ENCODE measurements around the gene GALNT15.
A peak's percentile ranks its signal among the peaks of the same experiment; 100 is the strongest.

Gene GALNT15

GRCh38 chr3:16245609-16246008 is 71.1 kb downstream of the GALNT15 start:
- no peak for TF ChIP-seq CTCF (IDR thresholded peaks at IDR 0.05)

DNA sequence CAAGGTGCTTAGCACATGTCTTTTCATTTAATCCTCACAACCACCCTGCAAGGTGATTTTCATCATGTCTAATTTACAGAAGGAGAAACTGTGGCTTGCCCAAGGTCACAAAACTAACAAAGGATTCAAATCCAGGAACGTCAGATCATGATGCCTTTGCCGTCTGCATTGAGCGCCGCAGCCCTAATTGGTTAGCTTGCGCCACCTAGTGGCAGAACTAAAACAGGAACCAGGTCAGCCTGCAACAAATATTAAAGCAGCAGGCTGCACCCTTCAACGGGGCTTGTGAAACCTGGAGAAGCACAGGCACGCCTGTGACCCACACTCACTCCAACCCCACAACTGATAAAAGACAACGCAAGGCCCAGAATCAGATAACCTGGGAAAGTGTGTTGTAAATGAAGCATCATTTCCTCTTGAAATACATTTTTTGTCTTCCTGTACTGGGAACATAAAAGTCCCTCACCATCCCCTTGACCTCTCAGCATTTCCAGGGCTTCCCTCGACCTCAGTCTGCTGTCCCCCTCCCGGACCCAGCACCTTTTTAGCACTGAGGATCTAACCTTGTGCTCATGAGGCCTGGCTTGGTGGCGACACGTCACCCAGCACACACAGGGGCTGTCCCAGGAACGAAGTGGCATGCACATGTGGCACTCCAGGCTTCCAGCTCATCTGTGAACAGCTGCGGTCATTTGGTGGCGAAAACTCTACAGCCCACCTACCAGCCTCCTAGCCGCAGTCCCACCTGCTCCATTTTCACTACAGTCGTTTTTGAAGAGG is 73.0 kb downstream of the GALNT15 start:
- H3K4me3 ChIP-seq = no peak overlapping the region

More at GRCh38 chr3:16245609-16246008, 71.1 kb downstream of the GALNT15 start:
- H3K27me3 ChIP-seq = no peaks in the 10 kb centered on the region
- peaks cover 0 to 27% (median 6%) of the 10 kb centered on the region in 4 donors for H3K4me1 ChIP-seq
- H3K36me3 ChIP-seq = no peaks in the 10 kb centered on the region
- H3K27ac ChIP-seq = no peak overlapping the region
- intact Hi-C loops (cut with DNase I; ENCODE audit: low total_unique reads) = loop anchor here (5.0 to 10.0 kb wide), 3 partner anchors 63 to 611 kb away; no protein-coding TSS in a partner anchor
- DNase-seq = no peak
- no peaks in the 10 kb centered on the region for H3K9me3 ChIP-seq
- no peak overlapping the region for H3K4me3 ChIP-seq

DNA sequence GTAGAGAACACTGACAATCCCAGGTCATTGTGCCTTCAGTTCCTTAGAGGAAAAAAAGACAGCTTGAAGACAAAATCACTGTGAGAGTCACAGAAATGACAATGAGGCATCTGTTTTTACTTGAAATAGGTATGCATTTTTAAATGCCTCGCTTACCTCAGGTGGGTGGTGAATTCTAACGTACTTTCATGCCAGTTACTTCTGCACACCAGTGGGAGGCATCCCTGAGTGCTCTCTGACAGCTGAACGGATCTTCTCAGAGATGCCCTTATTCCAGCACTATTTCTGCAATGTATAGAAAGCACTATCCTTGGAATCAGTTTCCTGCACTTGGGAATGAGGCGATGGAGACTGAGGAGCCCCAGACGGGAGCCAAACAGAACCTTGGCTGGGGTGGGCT is 74.1 kb downstream of the GALNT15 start:
- no peak overlapping the region for H3K4me3 ChIP-seq
- H3K27me3 ChIP-seq = no peaks in the 10 kb centered on the region
- H3K27ac ChIP-seq = no peak overlapping the region
- intact Hi-C loops (cut with DNase I; ENCODE audit: low total_unique reads) = loop anchor here (5.0 to 10.0 kb wide), 3 partner anchors 66 to 614 kb away; no protein-coding TSS in a partner anchor
- no peak for DNase-seq
- no peaks in the 10 kb centered on the region for H3K9me3 ChIP-seq
- no peak for TF ChIP-seq CTCF (IDR thresholded peaks at IDR 0.05)
- peaks cover 0 to 43% (median 8%) of the 10 kb centered on the region in 4 donors for H3K4me1 ChIP-seq
- H3K36me3 ChIP-seq = no peaks in the 10 kb centered on the region

More for the DNA sequence above, 73.0 kb downstream of the GALNT15 start:
- intact Hi-C loops (cut with DNase I; ENCODE audit: low total_unique reads) = loop anchor here (5.0 to 10.0 kb wide), 3 partner anchors 65 to 613 kb away; no protein-coding TSS in a partner anchor
- peak; percentile 88 to 94 for TF ChIP-seq CTCF (IDR thresholded peaks at IDR 0.05)
- H3K27ac ChIP-seq = no peak overlapping the region
- no peaks in the 10 kb centered on the region for H3K27me3 ChIP-seq
- H3K9me3 ChIP-seq = no peaks in the 10 kb centered on the region
- no peaks in the 10 kb centered on the region for H3K36me3 ChIP-seq
- DNase-seq = peak; percentile 83 to 88
- peaks cover 0 to 33% (median 6%) of the 10 kb centered on the region in 4 donors for H3K4me1 ChIP-seq

DNA sequence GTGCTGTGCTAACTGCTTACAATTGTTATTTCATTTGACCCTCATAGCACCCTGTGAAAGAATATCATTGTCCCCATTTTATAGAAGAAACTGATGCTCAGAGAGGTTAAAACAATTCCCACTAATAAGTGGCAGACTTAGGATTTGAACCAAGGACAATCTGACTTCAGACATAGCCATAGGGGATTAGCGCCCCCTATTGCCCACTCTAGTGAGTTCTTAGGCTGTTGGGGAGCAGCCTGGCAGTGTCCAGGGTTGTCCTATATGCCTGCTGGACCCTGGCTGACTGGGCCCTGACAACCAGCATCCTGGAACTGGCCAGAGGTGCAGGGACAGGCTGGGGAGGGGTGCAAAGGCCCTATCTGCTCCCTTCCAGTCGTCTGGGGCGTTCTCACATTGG is 74.9 kb downstream of the GALNT15 start:
- no peak for DNase-seq
- H3K9me3 ChIP-seq = no peaks in the 10 kb centered on the region
- no peak for TF ChIP-seq CTCF (IDR thresholded peaks at IDR 0.05)

DNA sequence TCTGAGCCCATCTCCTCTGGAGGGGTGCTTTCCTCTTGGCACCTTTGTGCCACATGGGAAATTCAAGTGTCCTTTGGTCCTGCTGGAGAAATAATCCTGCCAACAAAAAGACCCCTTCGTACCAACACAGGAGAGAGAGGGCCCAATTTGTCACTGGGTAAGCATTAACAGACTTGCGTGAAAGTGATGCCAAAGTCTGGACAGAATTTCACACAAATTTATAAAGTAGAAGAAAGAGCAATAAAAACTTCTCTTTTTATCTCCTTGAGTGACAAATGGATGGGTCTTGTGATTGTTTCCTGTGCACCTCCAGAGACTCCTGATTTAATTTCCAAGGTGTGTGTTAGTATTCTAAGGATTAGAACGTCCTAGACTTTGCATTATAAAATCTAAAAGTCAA is 75.4 kb downstream of the GALNT15 start:
- Histone ChIP-seq H3K4me3 (no peak overlapping the region), H3K36me3 (no peaks in the 10 kb centered on the region), H3K4me1 (peaks cover 0 to 42% (median 2%) of the 10 kb centered on the region in 4 donors), H3K27ac (no peak overlapping the region), H3K9me3 (no peaks in the 10 kb centered on the region), H3K27me3 (no peaks in the 10 kb centered on the region)
- no peak for DNase-seq
- intact Hi-C loops (cut with DNase I; ENCODE audit: low total_unique reads) = loop anchor here (5.0 to 10.0 kb wide), 3 partner anchors 68 to 615 kb away; no protein-coding TSS in a partner anchor
- TF ChIP-seq CTCF (IDR thresholded peaks at IDR 0.05) = no peak

More for the DNA sequence above, 74.9 kb downstream of the GALNT15 start:
- Histone ChIP-seq H3K36me3 (no peaks in the 10 kb centered on the region), H3K27ac (no peak overlapping the region), H3K27me3 (no peaks in the 10 kb centered on the region), H3K4me3 (no peak overlapping the region), H3K4me1 (peaks cover 0 to 44% (median 5%) of the 10 kb centered on the region in 4 donors)
- intact Hi-C loops (cut with DNase I; ENCODE audit: low total_unique reads) = loop anchor here (5.0 to 10.0 kb wide), 3 partner anchors 67 to 615 kb away; no protein-coding TSS in a partner anchor
